ENCODE data around the gene MCF2. TPM values are rescaled to one million over a fixed set of nuclear protein-coding genes. Genes with fewer than 3 reads are reported as not detected.

Gene MCF2
- total and polyA plus RNA-seq, 11 donors, result 0.03 to 1.1 (median 0.29) TPM; not detected in 1

GRCh38 chrX:139639253-139639652, 68.7 kb downstream of the MCF2 start:
- Histone ChIP-seq H3K9me3 (no peaks in the 10 kb centered on the region), H3K27me3 (peaks cover 0 to 15% (median 0%) of the 10 kb centered on the region in 9 donors), H3K4me1 (no peaks in the 10 kb centered on the region), H3K4me3 (no peak overlapping the region), H3K27ac (no peak overlapping the region), H3K36me3 (no peaks in the 10 kb centered on the region)
- no peak for DNase-seq
- 64 to 75% (median 69%) methylated on average over 8 of the region's 8 CpGs for WGBS, 4 donors
- intact Hi-C loops (cut with DNase I), result no loop called here
- TF ChIP-seq POLR2A (IDR thresholded peaks at IDR 0.05), result no peak
- ATAC-seq, result no peak

DNA sequence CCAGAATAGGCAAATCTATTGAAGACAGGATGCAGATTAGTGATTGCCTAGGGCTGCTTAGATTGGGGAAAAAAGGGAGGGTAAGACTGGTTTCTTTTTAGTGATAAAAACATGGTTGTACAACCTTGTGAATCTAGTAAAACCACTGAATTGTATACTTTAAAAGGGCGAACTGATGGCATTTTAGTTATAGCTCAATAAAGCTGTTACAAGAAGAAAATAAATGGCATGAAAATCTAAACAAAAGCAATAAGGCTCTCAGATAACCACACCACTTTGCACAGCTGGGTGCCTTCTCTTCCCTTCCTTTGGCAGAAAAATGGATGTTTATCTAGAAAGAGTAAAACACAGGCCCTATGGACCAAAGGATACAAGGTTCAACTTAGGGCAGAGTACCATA, 107.9 kb downstream of the MCF2 start:
- H3K27ac ChIP-seq, result no peak overlapping the region
- 59 to 86% (median 69%) methylated on average over 1 of the region's 1 CpG for WGBS, 4 donors
- no peak overlapping the region for H3K4me3 ChIP-seq
- TF ChIP-seq, protein P1, sequence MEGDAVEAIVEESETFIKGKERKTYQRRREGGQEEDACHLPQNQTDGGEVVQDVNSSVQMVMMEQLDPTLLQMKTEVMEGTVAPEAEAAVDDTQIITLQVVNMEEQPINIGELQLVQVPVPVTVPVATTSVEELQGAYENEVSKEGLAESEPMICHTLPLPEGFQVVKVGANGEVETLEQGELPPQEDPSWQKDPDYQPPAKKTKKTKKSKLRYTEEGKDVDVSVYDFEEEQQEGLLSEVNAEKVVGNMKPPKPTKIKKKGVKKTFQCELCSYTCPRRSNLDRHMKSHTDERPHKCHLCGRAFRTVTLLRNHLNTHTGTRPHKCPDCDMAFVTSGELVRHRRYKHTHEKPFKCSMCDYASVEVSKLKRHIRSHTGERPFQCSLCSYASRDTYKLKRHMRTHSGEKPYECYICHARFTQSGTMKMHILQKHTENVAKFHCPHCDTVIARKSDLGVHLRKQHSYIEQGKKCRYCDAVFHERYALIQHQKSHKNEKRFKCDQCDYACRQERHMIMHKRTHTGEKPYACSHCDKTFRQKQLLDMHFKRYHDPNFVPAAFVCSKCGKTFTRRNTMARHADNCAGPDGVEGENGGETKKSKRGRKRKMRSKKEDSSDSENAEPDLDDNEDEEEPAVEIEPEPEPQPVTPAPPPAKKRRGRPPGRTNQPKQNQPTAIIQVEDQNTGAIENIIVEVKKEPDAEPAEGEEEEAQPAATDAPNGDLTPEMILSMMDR (IDR thresholded peaks at IDR 0.05), result no peak
- no peak for TF ChIP-seq POLR2A (IDR thresholded peaks at IDR 0.05)
- no peaks in the 10 kb centered on the region for H3K36me3 ChIP-seq
- ATAC-seq (no peak), DNase-seq (no peak)
- intact Hi-C loops (cut with DNase I), result no loop called here
- H3K4me1 ChIP-seq, result no peaks in the 10 kb centered on the region
- peaks cover 0 to 9% (median 0%) of the 10 kb centered on the region in 12 donors for H3K9me3 ChIP-seq
- H3K27me3 ChIP-seq, result no peaks in the 10 kb centered on the region

DNA sequence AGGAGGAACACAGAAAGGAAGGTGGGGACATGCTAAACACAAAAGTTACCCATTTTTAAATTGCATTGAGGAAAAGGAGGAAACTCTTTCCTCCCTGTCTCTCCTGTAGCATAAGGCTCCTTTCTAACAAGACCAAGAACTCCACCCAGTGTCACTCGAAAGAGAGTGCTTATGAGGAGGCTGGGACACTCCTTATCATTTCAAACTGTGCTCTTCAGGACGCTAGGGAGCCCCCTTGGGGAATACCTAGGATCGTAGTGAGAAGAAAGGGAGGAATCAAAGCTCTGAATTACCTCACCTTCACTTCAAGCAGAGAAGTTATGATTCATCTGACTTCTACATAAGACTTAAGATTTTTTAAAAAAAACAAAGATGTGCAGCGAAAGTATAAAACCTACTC, 111.9 kb downstream of the MCF2 start:
- Histone ChIP-seq H3K27me3 (no peaks in the 10 kb centered on the region), H3K4me1 (no peaks in the 10 kb centered on the region), H3K36me3 (no peaks in the 10 kb centered on the region), H3K4me3 (no peak overlapping the region), H3K9me3 (peaks cover 0 to 8% (median 0%) of the 10 kb centered on the region in 12 donors), H3K27ac (no peak overlapping the region)
- ATAC-seq (no peak), DNase-seq (no peak)
- intact Hi-C loops (cut with DNase I), result no loop called here
- no peak for TF ChIP-seq POLR2A (IDR thresholded peaks at IDR 0.05)
- TF ChIP-seq, protein P1 (IDR thresholded peaks at IDR 0.05), result no peak
- 31 to 41% (median 38%) methylated on average over 4 of the region's 4 CpGs for WGBS, 4 donors

DNA sequence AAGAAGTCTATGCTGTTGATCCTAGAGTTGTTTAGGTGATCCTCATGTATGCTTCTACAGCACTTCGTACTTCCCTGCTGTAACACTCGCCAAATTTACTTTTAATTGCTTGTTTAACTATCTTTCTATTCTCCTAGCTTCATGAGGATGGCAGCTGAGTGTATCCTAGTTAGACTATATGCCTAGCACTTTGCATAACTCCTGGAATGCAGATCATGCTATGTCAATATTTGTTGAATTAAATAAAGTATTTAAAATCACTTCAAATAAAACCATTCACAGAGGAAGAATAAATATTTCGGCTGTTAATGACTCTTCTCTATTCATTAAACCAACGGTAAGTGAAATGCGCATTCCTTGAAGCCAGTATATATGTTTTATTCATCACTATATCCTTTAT, 122.4 kb downstream of the MCF2 start:
- Histone ChIP-seq H3K4me3 (no peak overlapping the region), H3K36me3 (no peaks in the 10 kb centered on the region), H3K27ac (no peak overlapping the region), H3K27me3 (no peaks in the 10 kb centered on the region), H3K9me3 (no peaks in the 10 kb centered on the region), H3K4me1 (no peaks in the 10 kb centered on the region)
- 69 to 86% (median 78%) methylated on average over 5 of the region's 5 CpGs for WGBS, 4 donors
- no peak for DNase-seq
- no peak for ATAC-seq
- TF ChIP-seq POLR2A (IDR thresholded peaks at IDR 0.05), result no peak
- TF ChIP-seq, protein P1 (IDR thresholded peaks at IDR 0.05), result no peak
- intact Hi-C loops (cut with DNase I), result no loop called here

DNA sequence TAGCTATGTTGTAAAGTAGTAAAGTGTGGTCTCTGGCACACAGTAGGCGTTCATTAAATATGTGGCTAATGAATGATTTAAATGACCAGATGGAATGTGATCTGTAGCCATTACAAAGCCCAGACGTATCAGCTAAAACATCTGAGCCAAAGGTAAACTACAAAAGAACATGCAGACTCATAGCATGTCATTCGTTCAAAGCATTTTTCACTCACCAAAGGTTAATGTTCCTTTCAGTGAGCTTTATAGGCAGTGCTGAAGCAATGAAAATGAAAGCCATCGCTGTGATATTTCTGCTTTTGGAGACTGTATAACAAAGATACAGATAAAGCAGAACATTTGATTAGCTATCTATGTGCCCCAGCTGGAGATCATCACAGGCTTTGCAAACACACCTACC, 126.9 kb downstream of the MCF2 start:
- Histone ChIP-seq H3K9me3 (no peaks in the 10 kb centered on the region), H3K27ac (no peak overlapping the region), H3K27me3 (no peaks in the 10 kb centered on the region), H3K4me1 (no peaks in the 10 kb centered on the region), H3K4me3 (no peak overlapping the region), H3K36me3 (no peaks in the 10 kb centered on the region)
- 47 to 69% (median 52%) methylated on average over 4 of the region's 4 CpGs for WGBS, 4 donors
- no peak for DNase-seq
- TF ChIP-seq, protein P1 (IDR thresholded peaks at IDR 0.05), result no peak
- no peak for TF ChIP-seq POLR2A (IDR thresholded peaks at IDR 0.05)
- intact Hi-C loops (cut with DNase I), result no loop called here
- ATAC-seq, result no peak
